ENCODE measurements around the gene PTPRH.
"Not testable (repeated sequence)": the region's sequence is repeated elsewhere in the genome, so short reads cannot be mapped to it uniquely, and the experiment has no call there.

PTPRH gene

DNA sequence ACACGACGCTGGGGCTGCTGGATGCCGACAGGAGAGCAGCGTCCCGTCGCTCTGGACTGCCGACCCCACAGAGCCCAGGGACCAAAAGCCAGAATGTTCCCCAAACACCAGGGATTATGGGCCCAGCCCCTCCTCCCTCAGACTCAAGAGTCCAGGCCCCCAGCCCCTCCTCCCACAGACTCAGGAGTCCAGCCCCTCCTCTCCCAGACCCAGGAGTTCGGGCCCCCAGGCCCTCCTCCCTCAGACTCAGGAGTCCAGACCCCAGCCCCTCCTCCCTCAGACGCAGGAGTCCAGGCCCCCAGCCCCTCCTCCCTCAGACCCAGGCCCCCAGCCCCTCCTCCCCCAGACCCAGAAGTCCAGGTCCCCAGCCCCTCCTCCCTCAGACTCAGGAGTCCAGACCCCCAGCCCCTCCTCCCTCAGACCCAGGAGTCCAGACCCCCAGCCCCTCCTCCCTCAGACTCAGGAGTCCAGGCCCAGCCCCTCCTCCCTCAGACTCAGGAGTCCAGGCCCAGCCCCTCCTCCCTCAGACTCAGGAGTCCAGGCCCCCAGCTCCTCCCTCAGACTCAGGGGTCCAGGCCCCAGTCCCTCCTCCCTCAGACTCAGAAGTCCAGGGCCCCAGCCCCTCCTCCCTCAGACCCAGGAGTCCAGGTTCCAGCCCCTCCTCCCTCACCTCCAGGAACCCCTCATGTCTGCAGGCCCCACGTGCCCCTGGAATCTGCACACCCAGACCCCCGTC is 15.5 kb upstream of the PTPRH start:
- DNase-seq (ENCODE audit: low read depth) = not testable (repeated sequence)

DNA sequence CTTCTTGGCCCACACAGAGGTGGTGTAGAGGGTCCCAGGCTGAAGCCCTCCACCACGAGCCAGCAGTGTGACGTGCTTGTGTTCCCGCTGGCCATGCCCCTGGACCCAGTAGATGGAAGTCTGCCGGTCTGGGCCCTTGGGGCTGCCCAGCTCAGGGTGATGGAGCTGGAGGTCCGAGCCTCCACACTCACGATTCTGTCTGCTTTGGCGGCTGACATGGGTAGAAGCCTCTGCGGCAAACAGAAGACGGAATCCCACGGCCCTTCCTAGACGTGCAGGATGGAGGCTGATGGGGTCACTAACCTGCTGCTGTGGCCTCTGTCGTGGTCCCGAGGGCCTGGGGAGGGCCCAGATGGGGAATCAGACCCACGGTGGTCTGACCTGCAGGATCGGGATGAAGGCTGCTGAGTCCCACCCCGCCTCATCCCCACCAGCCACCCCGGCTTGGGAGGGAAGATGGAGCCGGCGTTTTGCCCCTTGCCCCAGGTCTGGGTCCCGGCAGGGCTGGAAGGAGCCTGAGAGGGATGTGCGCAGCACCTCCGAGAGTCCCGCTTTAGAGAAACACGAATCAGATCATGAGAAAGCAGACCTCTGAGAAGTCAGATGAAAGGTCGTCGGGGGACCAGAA is 14.9 kb upstream of the PTPRH start:
- no peak for DNase-seq (ENCODE audit: low read depth)

DNA sequence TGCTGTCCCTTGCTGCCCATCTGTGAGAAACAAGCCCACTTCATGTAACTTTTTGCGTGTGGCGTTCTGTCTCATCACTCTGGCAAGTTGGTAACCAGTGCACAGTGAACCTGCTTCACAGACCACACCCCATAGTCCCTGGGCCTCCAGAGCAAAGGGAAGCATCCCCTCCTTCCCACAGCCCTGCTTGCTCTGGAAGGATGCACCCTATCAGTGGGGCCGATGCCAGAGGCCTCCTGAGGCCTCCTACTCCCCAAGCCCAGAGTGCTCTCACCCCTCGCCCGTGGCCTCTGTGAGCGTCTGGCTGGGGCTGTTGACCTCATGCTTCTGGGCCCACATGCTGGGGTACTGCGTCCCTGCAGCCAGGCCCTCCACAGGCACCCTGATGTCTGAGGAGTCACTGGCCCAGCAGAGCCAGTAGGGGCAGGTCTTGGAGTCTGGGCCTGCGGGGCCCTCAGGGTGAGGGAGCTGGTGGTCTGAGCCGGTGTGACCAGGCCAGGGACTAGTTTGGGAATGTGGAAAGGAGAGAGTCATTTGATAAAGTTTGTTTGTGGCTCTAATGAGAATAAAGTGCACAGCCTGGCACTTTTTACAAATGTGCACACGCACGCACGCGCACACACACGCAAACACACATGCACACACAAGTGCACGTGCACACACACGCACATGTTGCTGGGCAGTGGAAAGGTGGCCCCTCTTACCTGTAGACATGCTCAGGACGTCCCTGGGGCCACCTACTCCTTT is 14.2 kb upstream of the PTPRH start:
- DNase-seq (ENCODE audit: low read depth) = no peak

DNA sequence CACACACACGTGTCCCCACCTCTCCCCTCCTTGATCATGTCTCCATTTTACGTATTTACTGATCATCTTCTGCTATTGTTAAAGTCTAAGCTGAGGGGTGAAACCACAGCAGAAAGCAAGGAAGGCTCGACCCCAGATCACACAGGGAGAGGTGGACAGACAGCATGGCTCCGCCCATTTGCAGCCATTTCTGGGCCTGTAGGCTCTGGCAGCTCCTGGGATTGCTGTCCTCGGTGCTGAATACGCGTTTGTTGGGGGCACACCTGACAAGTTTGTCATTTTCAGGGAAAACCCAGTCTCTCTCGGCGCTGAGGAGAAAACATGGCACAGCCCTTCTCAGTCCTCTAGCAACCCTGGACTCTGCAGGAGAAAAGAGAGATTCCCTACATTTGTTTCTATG is 11.2 kb upstream of the PTPRH start:
- no peak for DNase-seq (ENCODE audit: low read depth)

DNA sequence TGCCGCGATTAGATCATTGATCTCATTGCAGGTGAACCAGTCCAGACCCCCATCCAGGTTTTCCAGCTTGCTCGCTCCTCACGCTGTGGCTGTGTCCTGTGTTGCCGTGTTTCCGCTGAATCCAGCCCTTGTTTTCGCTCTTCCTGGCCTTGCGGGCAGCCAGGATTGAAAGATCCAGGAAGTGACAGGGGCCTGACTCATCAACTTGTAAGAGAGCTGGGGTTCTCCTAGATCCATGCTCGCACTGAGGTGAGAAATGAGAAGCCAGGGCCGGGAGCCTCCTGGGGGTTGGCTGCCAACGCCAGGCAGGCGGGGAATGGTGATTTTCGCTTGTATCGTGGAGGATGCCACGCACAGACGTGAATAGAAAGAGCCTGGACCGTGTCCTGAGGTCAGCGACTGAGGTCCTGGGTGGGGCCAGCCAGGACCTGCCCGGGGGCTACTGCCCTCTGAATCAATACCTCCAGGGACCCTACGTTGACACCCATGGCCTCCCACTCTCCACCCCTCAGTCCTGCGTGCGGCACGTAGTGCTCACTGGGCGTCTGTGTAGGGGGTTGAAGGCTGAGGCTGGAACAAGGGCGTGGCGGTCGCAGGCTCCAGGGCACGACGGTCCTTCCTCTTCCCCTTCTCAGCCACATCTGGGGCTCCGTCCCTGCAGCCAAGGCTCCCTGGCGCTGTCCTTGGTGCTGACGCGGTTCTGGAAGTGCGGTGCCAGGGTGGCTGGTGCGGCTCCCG is 7.3 kb upstream of the PTPRH start:
- DNase-seq (ENCODE audit: low read depth) = peak; percentile 23

DNA sequence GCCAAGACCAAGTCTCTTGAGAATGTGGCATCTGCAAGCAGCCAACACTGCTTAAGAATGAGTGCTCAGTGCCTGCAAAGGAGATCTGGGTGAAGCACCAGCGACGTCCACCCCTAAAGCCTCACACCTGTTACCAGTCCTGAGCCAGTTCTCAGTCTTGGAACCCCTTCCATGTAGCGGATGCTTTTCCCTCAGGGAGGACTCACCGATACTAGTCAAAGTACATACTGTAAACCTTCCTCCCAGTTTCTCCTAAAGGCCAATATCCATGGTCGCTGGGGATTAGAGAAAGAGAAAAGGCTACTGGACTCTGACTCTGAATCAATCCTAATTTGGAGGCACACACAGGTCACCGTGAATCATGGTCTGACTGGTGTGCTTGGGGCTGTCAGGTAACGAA is 4.2 kb upstream of the PTPRH start:
- DNase-seq (ENCODE audit: low read depth) = no peak

DNA sequence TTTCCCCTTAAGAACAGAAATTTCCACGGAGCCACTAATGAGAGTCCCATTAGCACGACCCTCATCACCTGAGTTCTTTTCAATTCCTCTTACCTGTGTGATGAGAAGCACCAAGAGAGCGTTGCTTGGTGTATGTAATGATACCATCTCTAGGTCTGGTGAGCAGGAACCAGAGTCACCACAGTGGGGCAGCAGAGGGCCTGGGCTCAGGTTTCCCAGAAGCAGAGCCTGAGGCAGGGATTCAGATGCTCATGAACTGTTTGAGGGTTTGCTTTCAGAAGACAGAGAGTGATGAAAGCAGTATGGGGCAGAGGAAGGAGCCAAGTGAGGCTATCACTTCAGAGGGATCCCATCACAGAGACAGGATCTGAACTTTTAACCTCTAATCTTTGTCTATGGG is 3.1 kb upstream of the PTPRH start:
- peak; percentile 16 for DNase-seq (ENCODE audit: low read depth)

DNA sequence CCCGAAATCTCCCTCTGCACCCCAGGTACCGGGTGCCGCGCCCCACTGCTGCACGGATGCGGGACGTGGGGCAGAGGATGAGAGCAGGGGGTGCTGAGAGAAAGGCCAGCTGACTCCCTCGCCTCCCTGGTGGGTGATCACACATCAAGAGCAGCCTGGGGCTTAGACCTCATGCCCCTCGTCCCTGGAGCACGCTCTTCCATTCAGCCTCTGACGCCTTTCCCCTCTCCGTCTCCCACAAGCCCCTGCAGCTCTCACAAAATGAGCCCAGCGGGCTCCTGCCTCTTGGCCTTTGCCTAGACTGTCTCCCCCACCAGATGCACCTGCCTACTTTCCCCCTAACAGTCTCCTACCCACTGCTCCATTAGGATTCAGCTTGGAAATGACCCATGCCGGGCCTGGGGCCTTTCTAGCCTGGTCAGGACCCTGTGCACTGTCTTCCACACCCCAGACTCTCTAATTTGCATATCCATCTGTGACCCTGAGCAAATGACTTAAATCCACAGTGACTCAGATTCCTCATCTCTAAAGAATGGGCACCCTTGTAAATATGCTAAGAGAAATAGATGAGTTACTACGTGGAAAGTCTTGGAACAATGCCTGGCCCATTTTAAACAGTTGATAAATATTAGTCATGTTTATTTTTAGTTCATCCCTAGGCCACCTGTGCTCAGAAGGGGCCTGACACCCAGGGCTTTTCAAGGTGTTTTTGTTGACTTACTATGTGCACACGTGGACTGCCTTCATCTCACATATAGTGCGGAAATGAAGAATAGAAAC is 582 bp upstream of the PTPRH start:
- no peak for DNase-seq (ENCODE audit: low read depth)

DNA sequence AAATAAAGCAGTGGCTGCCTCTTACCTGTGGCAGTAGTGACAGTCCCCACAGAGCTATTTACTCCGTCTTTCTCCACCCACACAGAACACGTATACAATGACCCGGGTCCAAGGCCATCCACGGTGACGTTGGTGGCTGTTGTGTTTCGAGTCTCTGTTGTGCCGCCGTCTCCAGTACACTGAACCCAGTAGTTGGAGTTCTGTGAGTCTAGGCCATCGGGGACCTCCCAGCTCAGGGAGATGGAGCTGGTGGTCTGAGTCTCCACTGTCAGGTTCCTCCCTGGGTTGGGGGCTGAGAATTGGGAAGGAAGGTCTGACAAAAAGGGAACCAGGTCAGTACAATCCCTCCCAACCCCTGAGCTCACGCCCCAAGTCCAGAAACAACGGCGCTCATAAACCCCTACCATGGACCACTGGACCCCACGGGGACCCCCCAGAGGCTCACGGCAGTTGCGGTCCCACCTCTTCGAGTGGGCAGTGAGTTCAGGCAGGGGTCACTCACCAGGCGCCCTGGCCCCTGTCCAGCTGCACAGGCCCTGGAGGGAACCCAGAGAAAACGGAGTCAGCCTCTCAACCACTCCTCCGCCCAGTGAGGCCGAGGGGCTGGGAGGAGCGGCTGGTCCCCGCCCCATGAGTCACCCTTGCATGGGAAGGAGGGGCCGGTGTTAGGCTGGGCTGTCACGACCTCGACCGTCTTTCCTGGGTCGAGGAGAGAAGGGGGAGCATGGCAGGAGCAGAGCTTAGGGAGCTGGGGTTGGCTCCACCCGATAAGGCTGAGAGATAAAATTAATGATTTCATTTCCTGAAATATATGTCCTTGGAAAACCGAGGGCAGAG is 2.4 kb downstream of the PTPRH start:
- DNase-seq (ENCODE audit: low read depth) = no peak

DNA sequence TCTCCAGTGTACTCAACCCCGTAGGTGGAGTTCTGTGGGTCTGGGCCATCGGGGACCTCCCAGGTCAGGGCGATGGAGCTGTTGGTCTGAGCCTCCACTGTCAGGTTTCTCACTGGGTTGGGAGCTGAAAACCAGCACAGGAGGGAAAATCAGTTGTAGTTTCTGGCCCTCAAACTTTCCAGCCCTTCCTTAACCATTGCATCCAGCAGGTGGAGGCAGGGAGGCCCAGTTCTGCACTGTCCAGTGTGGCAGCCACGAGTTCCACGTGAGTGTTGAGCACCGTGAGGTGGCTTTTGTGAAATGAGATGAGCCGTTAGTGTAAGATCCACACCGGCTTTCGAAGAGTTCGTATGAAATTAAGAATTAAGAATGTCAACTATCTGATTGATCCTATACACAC is 7.1 kb downstream of the PTPRH start:
- DNase-seq (ENCODE audit: low read depth) = not testable (repeated sequence)

DNA sequence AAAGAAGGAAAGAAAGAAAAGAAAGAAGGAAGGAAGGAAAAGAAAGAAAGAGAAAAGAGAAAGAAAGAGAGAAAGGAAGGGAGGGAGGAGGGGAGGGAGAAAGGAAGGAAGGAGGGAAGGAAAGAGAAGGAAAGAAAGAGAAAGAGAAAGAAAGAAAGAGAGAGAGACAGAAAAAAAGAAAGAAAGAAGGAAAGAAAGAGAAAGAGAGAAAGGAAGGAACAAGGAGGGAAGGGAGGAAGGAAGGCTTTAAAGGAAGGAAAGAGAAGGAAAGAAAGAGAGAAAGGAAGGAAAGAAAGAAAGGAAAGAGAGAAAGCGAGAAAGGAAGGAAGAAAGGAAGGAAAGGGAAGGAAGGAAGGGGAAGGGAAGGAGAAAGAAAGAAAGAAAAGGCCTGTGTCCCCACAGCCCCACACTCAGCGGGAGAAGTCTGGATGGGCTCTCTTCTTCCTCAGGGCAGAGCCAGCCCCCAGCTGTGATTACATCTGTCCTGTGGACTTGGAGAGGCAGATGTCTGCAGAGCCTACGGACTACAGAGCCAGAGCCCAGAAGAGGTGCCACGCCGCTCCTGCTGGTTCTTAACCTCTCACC is 9.6 kb downstream of the PTPRH start:
- DNase-seq (ENCODE audit: low read depth) = no peak

DNA sequence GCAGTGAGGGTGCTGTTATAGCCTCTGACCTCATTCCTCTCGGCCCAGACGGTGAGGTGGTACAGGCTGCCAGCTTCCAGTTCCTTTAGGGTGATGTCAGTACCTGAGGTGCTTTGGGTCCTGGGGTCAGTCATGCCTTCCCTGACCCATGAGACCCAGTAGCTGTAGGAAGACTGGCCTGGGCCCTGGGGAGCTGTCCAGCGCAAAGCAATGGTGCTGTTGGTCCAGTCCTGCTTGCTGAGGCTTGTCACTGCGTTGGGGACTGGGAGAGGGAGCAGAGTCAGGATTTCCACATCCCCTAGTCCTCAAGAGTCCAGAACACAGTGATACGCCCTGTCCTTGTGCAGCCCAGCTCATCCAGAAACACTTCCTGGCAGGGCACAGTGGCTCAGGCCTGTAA is 10.7 kb downstream of the PTPRH start:
- DNase-seq (ENCODE audit: low read depth) = no peak

DNA sequence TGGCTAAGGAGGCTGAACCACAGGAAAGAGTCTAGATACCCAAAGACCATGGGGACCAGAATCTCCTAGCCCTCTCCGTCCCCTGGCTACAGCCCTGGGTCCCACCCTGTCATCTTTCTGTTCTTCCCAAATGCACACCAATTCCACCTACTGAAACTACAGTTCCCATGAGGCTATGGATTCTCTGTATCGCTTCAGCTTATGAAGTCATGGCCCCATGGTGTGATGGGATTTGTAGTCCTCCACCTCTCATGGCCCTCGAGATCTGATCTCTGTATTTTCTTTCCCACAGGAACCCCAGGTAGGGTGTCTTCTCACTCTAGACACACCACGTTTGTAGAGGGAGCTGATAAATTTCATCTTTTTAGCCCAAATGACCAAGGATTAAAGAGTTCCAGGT is 11.8 kb downstream of the PTPRH start:
- DNase-seq (ENCODE audit: low read depth) = no peak

DNA sequence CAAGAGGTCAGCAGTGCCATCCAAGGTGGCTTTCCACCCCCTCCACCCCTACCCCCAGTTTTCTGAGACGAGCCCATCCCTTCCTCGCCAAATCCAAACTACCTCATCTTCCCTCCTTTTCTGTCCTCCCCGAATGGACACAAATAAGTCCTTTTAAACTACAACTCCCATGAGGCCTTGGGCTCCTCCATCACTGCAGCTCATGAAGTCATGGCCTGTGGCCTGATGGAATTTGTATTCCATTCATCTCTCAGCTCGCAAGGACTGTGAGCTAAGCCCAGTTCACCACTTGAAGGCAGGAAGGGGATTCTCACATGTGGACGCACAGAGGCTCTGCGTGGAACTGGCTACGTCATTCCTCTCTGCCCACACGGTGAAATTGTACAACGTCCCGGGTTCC is 12.5 kb downstream of the PTPRH start:
- DNase-seq (ENCODE audit: low read depth) = no peak

DNA sequence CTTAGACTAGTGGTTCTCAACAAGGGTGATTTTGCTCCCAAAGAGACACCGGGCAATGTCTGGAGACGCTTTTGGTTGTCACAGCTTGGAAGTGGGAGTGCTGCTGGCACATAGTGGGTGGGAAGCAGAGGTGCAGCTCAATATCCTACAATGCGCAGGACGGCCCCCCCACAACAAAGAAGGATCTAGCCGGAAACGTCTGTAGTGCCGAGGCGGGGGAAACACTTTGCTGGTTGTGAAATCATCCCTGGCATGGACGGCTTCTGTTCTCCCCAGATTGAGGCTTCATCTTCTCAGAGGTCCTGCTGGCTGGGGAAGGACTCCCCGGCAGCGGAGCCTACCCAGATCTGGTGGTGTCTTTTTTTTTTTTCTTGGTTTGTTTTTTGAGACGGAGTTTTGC is 15.8 kb downstream of the PTPRH start:
- DNase-seq (ENCODE audit: low read depth) = no peak

DNA sequence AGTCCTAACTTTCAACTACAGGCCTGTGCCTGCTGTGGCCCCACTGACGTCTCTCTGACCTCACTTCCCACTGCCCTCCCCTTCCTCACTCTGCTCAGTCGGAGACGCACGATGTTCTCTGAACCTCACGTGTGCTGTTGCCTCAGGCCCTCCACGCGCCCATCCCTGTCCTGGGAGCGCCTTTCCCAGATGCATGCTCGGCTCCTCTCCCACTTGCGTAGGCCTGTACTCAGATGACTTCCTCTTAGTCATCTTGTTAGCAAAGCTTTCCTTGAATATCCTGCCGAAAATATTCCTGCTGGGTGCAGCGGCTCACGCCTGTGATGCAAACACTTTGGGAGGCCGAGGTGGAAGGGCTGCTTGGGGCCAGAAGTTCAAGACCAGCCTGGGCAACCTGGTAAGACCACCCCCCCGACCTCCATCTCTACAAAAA is 19.9 kb downstream of the PTPRH start:
- DNase-seq (ENCODE audit: low read depth) = no peak

DNA sequence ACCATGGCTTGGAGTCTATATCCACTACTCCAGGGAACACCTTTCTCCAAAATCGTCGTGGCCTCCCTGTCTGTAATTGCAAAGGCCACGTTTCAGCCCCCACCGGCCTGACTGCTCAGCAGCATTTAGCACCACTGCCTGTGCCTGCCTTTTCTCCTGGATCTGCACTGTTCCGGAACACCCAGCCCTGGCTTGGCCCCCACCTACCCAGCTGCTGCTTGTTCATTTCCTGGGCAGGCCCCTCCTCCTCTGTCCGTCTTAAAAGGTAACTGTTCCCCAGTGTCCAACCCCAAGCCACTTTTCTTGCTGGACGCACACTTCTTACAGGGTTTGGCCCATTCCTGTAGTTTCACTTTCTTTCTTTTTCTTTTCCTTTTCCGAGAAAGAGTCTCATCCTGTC is 20.7 kb downstream of the PTPRH start:
- no peak for DNase-seq (ENCODE audit: low read depth)

DNA sequence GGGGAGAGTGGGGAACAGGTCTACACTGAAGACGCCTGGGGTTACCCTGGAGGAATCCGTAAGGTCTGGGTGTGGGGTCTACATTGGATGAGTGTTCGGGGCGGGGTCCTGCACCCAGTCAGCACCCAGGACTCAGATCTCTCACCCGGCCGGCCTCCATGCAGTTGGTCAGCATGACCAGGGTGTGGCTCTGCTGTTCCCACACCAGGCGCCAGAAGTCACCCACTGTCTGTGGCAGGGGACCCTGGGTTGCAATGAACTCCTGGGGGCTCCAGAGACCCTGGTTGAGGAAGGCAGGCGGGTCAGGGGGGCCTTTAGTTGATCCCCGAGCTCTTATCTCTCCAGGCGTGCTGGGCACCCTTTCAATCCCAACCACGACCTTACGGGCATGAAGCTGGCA is 23.2 kb downstream of the PTPRH start:
- no peak for DNase-seq (ENCODE audit: low read depth)

DNA sequence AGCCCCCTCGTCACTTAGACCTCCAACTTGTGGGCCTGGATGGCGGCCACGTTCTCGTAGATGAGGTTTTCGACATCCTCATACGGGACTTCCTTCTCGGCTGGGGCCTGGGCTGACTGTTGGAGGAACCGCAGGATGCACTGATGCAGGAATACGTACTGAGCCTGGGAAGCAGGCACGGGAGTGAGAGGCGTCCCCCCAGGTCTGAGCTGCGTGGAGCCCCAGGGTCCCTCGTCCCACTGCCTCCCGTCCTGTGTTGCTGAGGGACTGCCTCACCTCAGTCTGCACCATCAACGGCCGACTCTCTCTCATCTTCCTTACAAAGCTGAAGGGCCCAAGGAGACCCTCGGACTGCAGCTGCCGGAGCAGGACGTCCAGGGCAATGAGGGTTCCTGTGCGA is 27.6 kb downstream of the PTPRH start:
- no peak for DNase-seq (ENCODE audit: low read depth)
